ENCODE measurements around the gene MAPK8IP3. TPM values are rescaled to one million over a fixed set of nuclear protein-coding genes. Genes with fewer than 3 reads are reported as not detected.

MAPK8IP3 gene
- total RNA-seq, 1 experiment from 2014 or later, result 77.4 TPM

DNA sequence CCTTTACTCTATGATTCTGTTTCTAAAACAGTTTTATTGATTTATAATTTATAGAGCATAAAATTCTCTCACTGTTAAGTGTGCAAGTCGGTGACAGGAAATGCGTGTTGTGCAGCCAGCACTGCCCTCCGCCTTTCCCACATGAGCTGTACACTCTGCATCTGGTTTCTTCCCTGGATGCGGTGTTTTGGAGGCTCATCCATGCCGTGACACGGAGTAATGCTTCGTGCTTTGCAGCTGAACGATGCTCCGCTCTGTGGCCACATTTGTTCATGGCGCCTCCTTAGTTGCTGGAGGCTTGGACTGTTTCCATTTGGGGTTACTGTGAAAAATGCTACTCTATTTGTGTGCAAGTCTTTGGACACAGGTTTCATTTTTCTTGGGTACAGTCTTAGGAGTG is 94.7 kb downstream of the MAPK8IP3 start:
- DNase-seq (ENCODE audit: unreplicated experiment), result no peak
- TF ChIP-seq, protein P1, sequence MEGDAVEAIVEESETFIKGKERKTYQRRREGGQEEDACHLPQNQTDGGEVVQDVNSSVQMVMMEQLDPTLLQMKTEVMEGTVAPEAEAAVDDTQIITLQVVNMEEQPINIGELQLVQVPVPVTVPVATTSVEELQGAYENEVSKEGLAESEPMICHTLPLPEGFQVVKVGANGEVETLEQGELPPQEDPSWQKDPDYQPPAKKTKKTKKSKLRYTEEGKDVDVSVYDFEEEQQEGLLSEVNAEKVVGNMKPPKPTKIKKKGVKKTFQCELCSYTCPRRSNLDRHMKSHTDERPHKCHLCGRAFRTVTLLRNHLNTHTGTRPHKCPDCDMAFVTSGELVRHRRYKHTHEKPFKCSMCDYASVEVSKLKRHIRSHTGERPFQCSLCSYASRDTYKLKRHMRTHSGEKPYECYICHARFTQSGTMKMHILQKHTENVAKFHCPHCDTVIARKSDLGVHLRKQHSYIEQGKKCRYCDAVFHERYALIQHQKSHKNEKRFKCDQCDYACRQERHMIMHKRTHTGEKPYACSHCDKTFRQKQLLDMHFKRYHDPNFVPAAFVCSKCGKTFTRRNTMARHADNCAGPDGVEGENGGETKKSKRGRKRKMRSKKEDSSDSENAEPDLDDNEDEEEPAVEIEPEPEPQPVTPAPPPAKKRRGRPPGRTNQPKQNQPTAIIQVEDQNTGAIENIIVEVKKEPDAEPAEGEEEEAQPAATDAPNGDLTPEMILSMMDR (IDR thresholded peaks at IDR 0.05; ENCODE audit: unreplicated experiment), result no peak

DNA sequence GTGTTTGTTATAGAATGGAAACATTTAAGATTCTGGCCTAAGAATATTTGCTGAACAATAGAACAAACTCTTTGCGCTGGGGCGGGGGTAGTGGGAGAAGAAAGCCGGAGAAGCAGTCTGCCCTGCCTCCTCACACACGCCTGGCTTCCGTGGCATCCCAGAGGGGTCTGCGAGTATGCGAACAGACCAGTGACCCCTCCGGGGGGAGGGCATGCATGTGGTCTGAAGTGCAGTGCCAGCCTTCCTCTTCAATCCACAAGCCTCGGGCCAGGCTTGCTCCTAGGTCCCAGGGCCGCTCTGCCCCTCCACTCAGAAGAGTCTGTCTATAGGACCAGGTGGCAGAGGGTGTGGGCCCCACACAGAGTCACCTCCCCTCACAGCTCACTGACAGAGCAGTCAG is 101.6 kb downstream of the MAPK8IP3 start:
- CTCF ChIA-PET, result no interaction called here
- no peak for DNase-seq (ENCODE audit: unreplicated experiment)
- TF ChIP-seq, protein P1 (IDR thresholded peaks at IDR 0.05; ENCODE audit: unreplicated experiment), result no peak
- peaks cover 25% of the 10 kb centered on the region for H3K36me3 Mint-ChIP-seq (ENCODE audit: insufficient read depth, unreplicated experiment)
- no TSS peak for BruUV-seq (replicated peaks)
- no peaks in the 10 kb centered on the region for H3K9me3 Mint-ChIP-seq (ENCODE audit: unreplicated experiment)
- no peaks in the 10 kb centered on the region for H3K27me3 Mint-ChIP-seq (ENCODE audit: insufficient read depth, unreplicated experiment)
- POLR2A ChIA-PET, result no interaction called here
- intact Hi-C loops (cut with micrococcal nuclease), result no loop called here
- no peak overlapping the region for H3K4me3 Mint-ChIP-seq (ENCODE audit: unreplicated experiment)
- no peaks in the 10 kb centered on the region for H3K4me1 Mint-ChIP-seq (ENCODE audit: insufficient read depth, unreplicated experiment)
- H3K27ac Mint-ChIP-seq (ENCODE audit: low read depth, unreplicated experiment), result no peak overlapping the region

More for the DNA sequence above, 94.7 kb downstream of the MAPK8IP3 start:
- Mint-ChIP-seq H3K4me1 (ENCODE audit: insufficient read depth, unreplicated experiment) (no peaks in the 10 kb centered on the region), H3K4me3 (ENCODE audit: unreplicated experiment) (no peak overlapping the region), H3K27ac (ENCODE audit: low read depth, unreplicated experiment) (no peak overlapping the region), H3K27me3 (ENCODE audit: insufficient read depth, unreplicated experiment) (no peaks in the 10 kb centered on the region), H3K9me3 (ENCODE audit: unreplicated experiment) (no peaks in the 10 kb centered on the region), H3K36me3 (ENCODE audit: insufficient read depth, unreplicated experiment) (peaks cover 7% of the 10 kb centered on the region)
- intact Hi-C loops (cut with micrococcal nuclease), result no loop called here
- BruUV-seq (replicated peaks), result no TSS peak
- ChIA-PET CTCF (no interaction called here), POLR2A (no interaction called here)

DNA sequence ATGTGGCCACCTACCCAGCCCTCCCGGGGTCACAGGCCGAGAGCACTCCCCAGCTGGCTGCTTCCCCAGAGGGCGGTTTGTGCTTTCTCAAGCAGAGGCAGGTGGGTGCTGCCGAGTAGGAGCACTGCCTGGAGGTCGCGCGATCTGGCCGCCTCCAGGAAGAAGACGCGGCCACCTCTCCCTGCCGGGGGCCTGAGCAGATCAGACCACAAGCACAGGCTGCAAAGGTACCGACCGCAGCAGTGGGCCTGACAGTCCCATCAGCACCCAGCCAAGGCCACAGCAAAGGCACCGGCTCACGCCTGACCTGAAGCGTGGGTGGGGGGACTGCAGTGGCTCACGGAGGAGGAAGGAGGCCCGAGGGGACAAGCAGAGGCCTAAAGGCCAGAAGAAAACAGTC is 102.7 kb downstream of the MAPK8IP3 start:
- Mint-ChIP-seq H3K27me3 (ENCODE audit: insufficient read depth, unreplicated experiment) (no peaks in the 10 kb centered on the region), H3K4me3 (ENCODE audit: unreplicated experiment) (no peak overlapping the region), H3K27ac (ENCODE audit: low read depth, unreplicated experiment) (no peak overlapping the region), H3K9me3 (ENCODE audit: unreplicated experiment) (no peaks in the 10 kb centered on the region), H3K36me3 (ENCODE audit: insufficient read depth, unreplicated experiment) (peaks cover 31% of the 10 kb centered on the region), H3K4me1 (ENCODE audit: insufficient read depth, unreplicated experiment) (no peaks in the 10 kb centered on the region)
- ChIA-PET CTCF (no interaction called here), POLR2A (no interaction called here)
- DNase-seq (ENCODE audit: unreplicated experiment), result no peak
- no TSS peak for BruUV-seq (replicated peaks)
- intact Hi-C loops (cut with micrococcal nuclease), result no loop called here
- TF ChIP-seq, protein P1 (IDR thresholded peaks at IDR 0.05; ENCODE audit: unreplicated experiment), result no peak

- Mint-ChIP-seq H3K27me3 (ENCODE audit: insufficient read depth, unreplicated experiment) (no peaks in the 10 kb centered on the region), H3K4me1 (ENCODE audit: insufficient read depth, unreplicated experiment) (no peaks in the 10 kb centered on the region), H3K36me3 (ENCODE audit: insufficient read depth, unreplicated experiment) (peaks cover 36% of the 10 kb centered on the region), H3K4me3 (ENCODE audit: unreplicated experiment) (no peak overlapping the region), H3K27ac (ENCODE audit: low read depth, unreplicated experiment) (no peak overlapping the region), H3K9me3 (ENCODE audit: unreplicated experiment) (no peaks in the 10 kb centered on the region)
- BruUV-seq (replicated peaks), result no TSS peak
- TF ChIP-seq, protein P1 (IDR thresholded peaks at IDR 0.05; ENCODE audit: unreplicated experiment), result no peak
- POLR2A ChIA-PET, result no interaction called here
- intact Hi-C loops (cut with micrococcal nuclease), result no loop called here
- CTCF ChIA-PET, result interaction anchor here (0.6 kb wide), 1 partner anchor 446 kb away, joined by 3 read pairs; no protein-coding TSS in a partner anchor
- no peak for DNase-seq (ENCODE audit: unreplicated experiment)
Measured at GRCh38 chr16:1809281-1809801, 103.3 kb downstream of the MAPK8IP3 start.

Measured in MCF 10A (cell line).